Stimulated activated naive B cell treated with anti-CD40 and anti-IgM and Interleukin-4, amounts not matched to agents 10 μg/mL and 1 μg/mL and 100 μg/mL, for 72 hours (primary cell): ENCODE measurements around the gene MAP3K8.

Experiments
- ATAC-seq, 2 donors: fragments of 150-1000 bp; cut with Tn5 transposase; replicated peaks; 2 replicates each; pipeline ENCODE4 v1.10.0; 2021; ENCODE audit warnings: moderate library complexity in 1 of 2
- DNase-seq: peaks from one replicate; pipeline ENCODE4 v3.0.0; 2021
- H3K27ac Mint-ChIP-seq: one replicate; pipeline ENCODE4 v1.8.0; 2022; ENCODE audit warnings: mild to moderate bottlenecking, mixed read lengths
- H3K27me3 Mint-ChIP-seq, 2 donors: one replicate each; pipeline ENCODE4 v1.8.0; 2022; ENCODE audit warnings: mixed read lengths in 2 of 2
- H3K36me3 Mint-ChIP-seq, 2 donors: one replicate each; pipeline ENCODE4 v1.8.0; 2022; ENCODE audit warnings: mixed read lengths in 2 of 2, mild to moderate bottlenecking in 1 of 2
- H3K4me1 Mint-ChIP-seq, 2 donors: one replicate each; pipeline ENCODE4 v1.8.0; 2022; ENCODE audit warnings: mixed read lengths in 2 of 2, mild to moderate bottlenecking in 1 of 2
- H3K4me3 Mint-ChIP-seq, 2 donors: one replicate each; pipeline ENCODE4 v1.8.0; 2022; ENCODE audit warnings: mild to moderate bottlenecking in 2 of 2, mixed read lengths in 2 of 2, moderate library complexity in 1 of 2
- H3K9me3 Mint-ChIP-seq, 2 donors: one replicate each; pipeline ENCODE4 v1.8.0; 2022; ENCODE audit warnings: mixed read lengths in 2 of 2, mild to moderate bottlenecking in 1 of 2

Gene MAP3K8

GRCh38 chr10:30494558-30494957 is 60.6 kb downstream of the MAP3K8 start:
- peaks cover 74 to 93% of the 10 kb centered on the region in 2 donors for H3K4me1 Mint-ChIP-seq

GRCh38 chr10:30495687-30496086 is 61.7 kb downstream of the MAP3K8 start:
- Mint-ChIP-seq H3K4me1 (peaks cover 75 to 93% of the 10 kb centered on the region in 2 donors), H3K36me3 (no peaks in the 10 kb centered on the region)

More at GRCh38 chr10:30494558-30494957, 60.6 kb downstream of the MAP3K8 start:
- DNase-seq (no peak), ATAC-seq (no peak)
- Mint-ChIP-seq H3K27me3 (no peaks in the 10 kb centered on the region), H3K27ac (peak overlapping the region; percentile 94), H3K9me3 (no peaks in the 10 kb centered on the region), H3K36me3 (no peaks in the 10 kb centered on the region), H3K4me3 (peak overlapping the region; percentile 58 to 72)

GRCh38 chr10:30499816-30500215 is 65.8 kb downstream of the MAP3K8 start:
- H3K9me3 Mint-ChIP-seq, result no peaks in the 10 kb centered on the region
- no peak for ATAC-seq
- DNase-seq, result no peak
- no peak overlapping the region for H3K27ac Mint-ChIP-seq
- peaks cover 64 to 91% of the 10 kb centered on the region in 2 donors for H3K4me1 Mint-ChIP-seq
- no peak overlapping the region for H3K4me3 Mint-ChIP-seq
- H3K27me3 Mint-ChIP-seq, result no peaks in the 10 kb centered on the region
- H3K36me3 Mint-ChIP-seq, result no peaks in the 10 kb centered on the region

More at GRCh38 chr10:30495687-30496086, 61.7 kb downstream of the MAP3K8 start:
- ATAC-seq (no peak), DNase-seq (no peak)
- H3K27ac Mint-ChIP-seq, result peak overlapping the region; percentile 7
- no peaks in the 10 kb centered on the region for H3K27me3 Mint-ChIP-seq
- H3K9me3 Mint-ChIP-seq, result no peaks in the 10 kb centered on the region
- H3K4me3 Mint-ChIP-seq, result no peak overlapping the region

GRCh38 chr10:30500534-30500933 is 66.5 kb downstream of the MAP3K8 start:
- ATAC-seq (no peak), DNase-seq (no peak)
- H3K27ac Mint-ChIP-seq, result peak overlapping the region; percentile 39
- H3K36me3 Mint-ChIP-seq, result no peaks in the 10 kb centered on the region
- no peaks in the 10 kb centered on the region for H3K27me3 Mint-ChIP-seq
- H3K4me3 Mint-ChIP-seq, result no peak overlapping the region
- H3K9me3 Mint-ChIP-seq, result no peaks in the 10 kb centered on the region
- peaks cover 65 to 93% of the 10 kb centered on the region in 2 donors for H3K4me1 Mint-ChIP-seq

- Mint-ChIP-seq H3K4me1 (peaks cover 67 to 93% of the 10 kb centered on the region in 2 donors), H3K27me3 (no peaks in the 10 kb centered on the region), H3K9me3 (no peaks in the 10 kb centered on the region), H3K36me3 (no peaks in the 10 kb centered on the region), H3K27ac (peak overlapping the region; percentile 39), H3K4me3 (no peak overlapping the region)
- ATAC-seq (no peak), DNase-seq (no peak)
These were observed 67.0 kb downstream of the MAP3K8 start for GRCh38 chr10:30500963-30501504.

- H3K36me3 Mint-ChIP-seq, result no peaks in the 10 kb centered on the region
- DNase-seq (peak; percentile 36), ATAC-seq (peak; percentile 82 to 85)
- H3K4me3 Mint-ChIP-seq, result peak overlapping the region; percentile 80 to 81
- no peaks in the 10 kb centered on the region for H3K9me3 Mint-ChIP-seq
- H3K27ac Mint-ChIP-seq, result peak overlapping the region; percentile 92
- H3K4me1 Mint-ChIP-seq, result peaks cover 55 to 90% of the 10 kb centered on the region in 2 donors
- H3K27me3 Mint-ChIP-seq, result no peaks in the 10 kb centered on the region
These were observed 68.5 kb downstream of the MAP3K8 start for GRCh38 chr10:30502266-30503060.

- no peak for ATAC-seq
- H3K27me3 Mint-ChIP-seq, result no peaks in the 10 kb centered on the region
- peaks cover 44 to 77% of the 10 kb centered on the region in 2 donors for H3K4me1 Mint-ChIP-seq
- H3K4me3 Mint-ChIP-seq, result peak overlapping the region; percentile 27 to 32
- H3K9me3 Mint-ChIP-seq, result no peaks in the 10 kb centered on the region
- DNase-seq, result no peak
- no peaks in the 10 kb centered on the region for H3K36me3 Mint-ChIP-seq
- peak overlapping the region; percentile 92 for H3K27ac Mint-ChIP-seq
These were observed 69.8 kb downstream of the MAP3K8 start for GRCh38 chr10:30503700-30504266.

GRCh38 chr10:30505543-30506298 is 71.7 kb downstream of the MAP3K8 start:
- peak overlapping the region in 1 of 2 donors; percentile 41 for H3K4me3 Mint-ChIP-seq
- peaks cover 37 to 81% of the 10 kb centered on the region in 2 donors for H3K4me1 Mint-ChIP-seq
- H3K27me3 Mint-ChIP-seq, result no peaks in the 10 kb centered on the region
- peak overlapping the region; percentile 67 for H3K27ac Mint-ChIP-seq
- ATAC-seq, result peak; percentile 45 to 62
- H3K36me3 Mint-ChIP-seq, result no peaks in the 10 kb centered on the region
- DNase-seq, result no peak
- H3K9me3 Mint-ChIP-seq, result no peaks in the 10 kb centered on the region

- Mint-ChIP-seq H3K4me3 (peak overlapping the region in 1 of 2 donors; percentile 16), H3K27ac (peak overlapping the region; percentile 87), H3K27me3 (no peaks in the 10 kb centered on the region), H3K9me3 (peaks cover 0 to 1% of the 10 kb centered on the region in 2 donors), H3K4me1 (peaks cover 24 to 62% of the 10 kb centered on the region in 2 donors), H3K36me3 (no peaks in the 10 kb centered on the region)
- DNase-seq, result no peak
- no peak for ATAC-seq
These were observed 75.5 kb downstream of the MAP3K8 start for GRCh38 chr10:30509508-30509907.

GRCh38 chr10:30510184-30510931 is 76.4 kb downstream of the MAP3K8 start:
- H3K4me1 Mint-ChIP-seq, result peaks cover 28 to 60% of the 10 kb centered on the region in 2 donors
- peak overlapping the region in 1 of 2 donors; percentile 18 for H3K4me3 Mint-ChIP-seq
- H3K27ac Mint-ChIP-seq, result peak overlapping the region; percentile 87
- no peaks in the 10 kb centered on the region for H3K27me3 Mint-ChIP-seq
- peaks cover 0 to 1% of the 10 kb centered on the region in 2 donors for H3K9me3 Mint-ChIP-seq
- no peaks in the 10 kb centered on the region for H3K36me3 Mint-ChIP-seq
- ATAC-seq (peak; percentile 94 to 95), DNase-seq (peak; percentile 64)

- Mint-ChIP-seq H3K27me3 (no peaks in the 10 kb centered on the region), H3K4me3 (no peak overlapping the region), H3K9me3 (peaks cover 0 to 1% of the 10 kb centered on the region in 2 donors), H3K27ac (peak overlapping the region; percentile 87), H3K36me3 (no peaks in the 10 kb centered on the region), H3K4me1 (peaks cover 25 to 60% of the 10 kb centered on the region in 2 donors)
- ATAC-seq, result peak; percentile 69 to 71
- no peak for DNase-seq
These were observed 77.1 kb downstream of the MAP3K8 start for GRCh38 chr10:30510932-30511700.
